ENCODE data around the gene SRSF7.
A peak's percentile ranks its signal among the peaks of the same experiment; 100 is the strongest.

The SRSF7 gene

DNA sequence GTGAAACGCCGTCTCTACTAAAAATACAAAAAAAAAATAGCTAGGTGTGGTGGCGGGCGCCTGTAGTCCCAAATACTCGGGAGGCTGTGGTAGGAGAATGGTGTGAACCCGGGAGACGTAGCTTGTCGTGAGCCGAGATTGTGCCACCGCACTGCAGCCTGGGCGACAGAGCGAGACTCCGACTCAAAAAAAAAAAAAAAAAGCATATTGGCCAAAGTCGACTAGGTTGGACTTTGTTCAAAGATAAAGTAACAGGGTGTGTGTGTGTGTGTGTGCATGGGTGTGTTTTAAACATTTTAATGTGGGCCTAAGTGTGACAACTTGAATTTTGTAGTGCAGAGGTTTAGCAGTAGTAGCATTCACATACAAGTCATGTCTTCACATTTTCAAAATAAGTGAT is 38.5 kb upstream of the SRSF7 start:
- no peak overlapping the region for H3K27ac ChIP-seq
- no peaks in the 10 kb centered on the region for H3K9me3 ChIP-seq (ENCODE audit: low read depth, low read length)
- TF ChIP-seq FOXP2 (optimal IDR thresholded peaks at IDR 0.05; ENCODE audit: control extremely low read depth, extremely low read length, insufficient read depth) (no peak), POLR2AphosphoS5 (IDR thresholded peaks at IDR 0.05; ENCODE audit: borderline replicate concordance, low read depth, low read length) (no peak)
- no peak overlapping the region for H3K9ac ChIP-seq (ENCODE audit: insufficient read length)
- no peak overlapping the region for H3K4me3 ChIP-seq
- no peak for DNase-seq (ENCODE audit: low read depth, low spot score)
- no peaks in the 10 kb centered on the region for H3K36me3 ChIP-seq (ENCODE audit: insufficient read depth, low read length)

DNA sequence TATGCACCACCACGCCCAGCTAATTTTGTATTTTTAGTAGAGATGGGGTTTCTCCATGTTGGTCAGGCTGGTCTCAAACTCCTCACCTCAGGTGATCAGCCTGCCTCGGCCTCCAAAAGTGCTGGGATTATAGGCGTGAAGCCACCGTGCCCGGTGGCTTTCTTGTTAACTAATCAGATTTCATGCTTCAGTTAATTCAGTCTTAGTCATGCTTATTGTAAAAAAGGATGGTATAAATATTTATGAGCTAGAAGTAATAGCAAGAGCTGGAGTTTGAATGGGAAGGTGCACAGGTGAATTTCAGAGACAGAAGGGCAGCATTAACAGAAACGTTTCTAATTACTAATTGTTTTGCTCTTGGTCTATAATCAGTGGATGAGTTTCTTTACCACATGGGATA is 37.1 kb upstream of the SRSF7 start:
- no peak overlapping the region for H3K9ac ChIP-seq (ENCODE audit: insufficient read length)
- H3K4me3 ChIP-seq: no peak overlapping the region
- H3K9me3 ChIP-seq (ENCODE audit: low read depth, low read length): no peaks in the 10 kb centered on the region
- no peak for TF ChIP-seq EZH2 (IDR thresholded peaks at IDR 0.05)
- no peak for TF ChIP-seq FOXP2 (optimal IDR thresholded peaks at IDR 0.05; ENCODE audit: control extremely low read depth, extremely low read length, insufficient read depth)
- no peak for TF ChIP-seq POLR2AphosphoS5 (IDR thresholded peaks at IDR 0.05; ENCODE audit: borderline replicate concordance, low read depth, low read length)
- no peak overlapping the region for H3K27ac ChIP-seq
- H3K36me3 ChIP-seq (ENCODE audit: insufficient read depth, low read length): no peaks in the 10 kb centered on the region
- no peak for DNase-seq (ENCODE audit: low read depth, low spot score)

DNA sequence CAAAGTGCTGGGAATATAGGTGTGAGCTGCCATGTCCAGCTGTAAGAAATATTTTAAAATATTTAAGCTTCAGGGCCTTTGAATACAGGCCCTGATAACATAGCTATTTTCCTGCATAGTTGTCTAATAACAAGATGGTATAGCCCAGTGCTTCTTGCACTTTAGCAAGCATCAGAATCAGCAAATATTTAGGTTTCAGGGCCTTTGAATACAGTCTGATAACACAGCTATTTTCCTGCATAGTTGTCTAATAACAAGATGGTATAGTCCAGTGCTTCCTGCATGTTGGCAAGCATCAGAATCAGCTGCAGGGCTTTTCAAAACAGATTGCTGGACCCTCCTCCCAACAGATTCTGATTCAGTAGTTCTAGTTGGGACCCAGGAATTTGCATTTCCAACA is 32.4 kb upstream of the SRSF7 start:
- no peak for DNase-seq (ENCODE audit: low read depth, low spot score)
- peak overlapping the region; percentile 55 for H3K27ac ChIP-seq
- H3K4me3 ChIP-seq: no peak overlapping the region
- peaks cover 17% of the 10 kb centered on the region for H3K36me3 ChIP-seq (ENCODE audit: insufficient read depth, low read length)
- TF ChIP-seq POLR2AphosphoS5 (IDR thresholded peaks at IDR 0.05; ENCODE audit: borderline replicate concordance, low read depth, low read length) (no peak), FOXP2 (optimal IDR thresholded peaks at IDR 0.05; ENCODE audit: control extremely low read depth, extremely low read length, insufficient read depth) (no peak), EZH2 (IDR thresholded peaks at IDR 0.05) (no peak)
- H3K9ac ChIP-seq (ENCODE audit: insufficient read length): no peak overlapping the region
- no peaks in the 10 kb centered on the region for H3K9me3 ChIP-seq (ENCODE audit: low read depth, low read length)

DNA sequence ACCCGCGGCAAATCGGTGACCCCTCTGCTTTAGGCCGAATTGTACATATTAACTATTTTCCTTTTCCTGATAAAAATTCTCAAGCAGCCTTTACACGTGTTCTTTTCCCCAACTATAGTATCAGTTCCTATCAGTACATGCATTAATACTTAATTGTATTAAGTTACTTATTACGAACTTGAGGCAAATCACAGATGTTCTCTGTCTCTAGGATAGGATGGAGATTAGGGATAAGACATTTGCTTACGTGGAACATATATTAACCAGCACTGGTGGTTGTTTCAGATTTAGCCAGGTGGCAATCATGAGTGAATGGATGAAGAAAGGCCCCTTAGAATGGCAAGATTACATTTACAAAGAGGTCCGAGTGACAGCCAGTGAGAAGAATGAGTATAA is 27.5 kb upstream of the SRSF7 start:
- no peak overlapping the region for H3K27ac ChIP-seq
- no peaks in the 10 kb centered on the region for H3K9me3 ChIP-seq (ENCODE audit: low read depth, low read length)
- peaks cover 17% of the 10 kb centered on the region for H3K36me3 ChIP-seq (ENCODE audit: insufficient read depth, low read length)
- peak overlapping the region; percentile 87 for H3K9ac ChIP-seq (ENCODE audit: insufficient read length)
- no peak for DNase-seq (ENCODE audit: low read depth, low spot score)
- H3K4me3 ChIP-seq: peak overlapping the region; percentile 89
- TF ChIP-seq EZH2 (IDR thresholded peaks at IDR 0.05): no peak
- TF ChIP-seq POLR2AphosphoS5 (IDR thresholded peaks at IDR 0.05; ENCODE audit: borderline replicate concordance, low read depth, low read length): no peak
- TF ChIP-seq FOXP2 (optimal IDR thresholded peaks at IDR 0.05; ENCODE audit: control extremely low read depth, extremely low read length, insufficient read depth): no peak

- Histone ChIP-seq H3K27ac (peak overlapping the region; percentile 73), H3K36me3 (ENCODE audit: insufficient read depth, low read length) (peaks cover 10% of the 10 kb centered on the region), H3K9me3 (ENCODE audit: low read depth, low read length) (no peaks in the 10 kb centered on the region), H3K9ac (ENCODE audit: insufficient read length) (peak overlapping the region; percentile 8), H3K4me3 (peak overlapping the region; percentile 38; the same call in 1 of the 2 replicates)
- DNase-seq (ENCODE audit: low read depth, low spot score): no peak
- TF ChIP-seq FOXP2 (optimal IDR thresholded peaks at IDR 0.05; ENCODE audit: control extremely low read depth, extremely low read length, insufficient read depth) (no peak), POLR2AphosphoS5 (IDR thresholded peaks at IDR 0.05; ENCODE audit: borderline replicate concordance, low read depth, low read length) (no peak), EZH2 (IDR thresholded peaks at IDR 0.05) (no peak)
Observed at GRCh38 chr2:38776531-38776930, 25.4 kb upstream of the SRSF7 start.

GRCh38 chr2:38775921-38776225 is 24.7 kb upstream of the SRSF7 start:
- TF ChIP-seq FOXP2 (optimal IDR thresholded peaks at IDR 0.05; ENCODE audit: control extremely low read depth, extremely low read length, insufficient read depth): no peak
- TF ChIP-seq POLR2AphosphoS5 (IDR thresholded peaks at IDR 0.05; ENCODE audit: borderline replicate concordance, low read depth, low read length): no peak
- TF ChIP-seq EZH2 (IDR thresholded peaks at IDR 0.05): no peak
- H3K9me3 ChIP-seq (ENCODE audit: low read depth, low read length): no peaks in the 10 kb centered on the region
- peak overlapping the region; percentile 73 for H3K27ac ChIP-seq
- H3K9ac ChIP-seq (ENCODE audit: insufficient read length): peak overlapping the region; percentile 8
- peak overlapping the region; percentile 38 for H3K4me3 ChIP-seq
- no peak for DNase-seq (ENCODE audit: low read depth, low spot score)
- peaks cover 4% of the 10 kb centered on the region; the same call in 1 of the 2 replicates for H3K36me3 ChIP-seq (ENCODE audit: insufficient read depth, low read length)

GRCh38 chr2:38775097-38775920 is 24.1 kb upstream of the SRSF7 start:
- DNase-seq (ENCODE audit: low read depth, low spot score): no peak
- H3K36me3 ChIP-seq (ENCODE audit: insufficient read depth, low read length): peaks cover 2% of the 10 kb centered on the region; the same call in 1 of the 2 replicates
- H3K9me3 ChIP-seq (ENCODE audit: low read depth, low read length): no peaks in the 10 kb centered on the region
- no peak overlapping the region for H3K4me3 ChIP-seq
- TF ChIP-seq EZH2 (IDR thresholded peaks at IDR 0.05): no peak
- TF ChIP-seq POLR2AphosphoS5 (IDR thresholded peaks at IDR 0.05; ENCODE audit: borderline replicate concordance, low read depth, low read length): no peak
- TF ChIP-seq FOXP2 (optimal IDR thresholded peaks at IDR 0.05; ENCODE audit: control extremely low read depth, extremely low read length, insufficient read depth): no peak
- peak overlapping the region; percentile 73 for H3K27ac ChIP-seq
- no peak overlapping the region for H3K9ac ChIP-seq (ENCODE audit: insufficient read length)

DNA sequence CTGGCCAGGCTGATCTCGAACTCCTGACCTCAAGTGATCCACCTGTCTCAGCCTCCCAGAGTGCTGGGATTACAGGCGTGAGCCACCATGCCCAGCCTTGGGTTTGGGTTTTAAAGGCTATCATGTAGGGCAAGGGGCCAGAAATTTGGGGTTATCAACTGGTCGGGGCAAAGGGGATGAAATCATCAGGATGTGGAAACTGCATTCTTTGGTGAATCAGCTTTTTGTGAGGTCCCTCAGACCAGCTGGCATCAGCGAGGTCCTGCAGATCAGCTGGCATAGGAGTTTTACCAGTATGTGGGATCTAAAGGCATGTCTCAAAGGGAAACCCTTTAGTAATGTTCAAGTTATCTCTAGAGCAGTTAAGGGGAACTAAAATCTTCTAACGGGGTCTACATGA is 20.5 kb upstream of the SRSF7 start:
- no peak for TF ChIP-seq POLR2AphosphoS5 (IDR thresholded peaks at IDR 0.05; ENCODE audit: borderline replicate concordance, low read depth, low read length)
- no peak for TF ChIP-seq EZH2 (IDR thresholded peaks at IDR 0.05)
- TF ChIP-seq FOXP2 (optimal IDR thresholded peaks at IDR 0.05; ENCODE audit: control extremely low read depth, extremely low read length, insufficient read depth): no peak
- no peak for DNase-seq (ENCODE audit: low read depth, low spot score)

More for the DNA sequence above, 20.5 kb upstream of the SRSF7 start:
- H3K4me3 ChIP-seq: peak overlapping the region; percentile 39; the same call in 1 of the 2 replicates
- H3K27ac ChIP-seq: peak overlapping the region; percentile 97
- no peaks in the 10 kb centered on the region for H3K9me3 ChIP-seq (ENCODE audit: low read depth, low read length)
- peak overlapping the region; percentile 57 for H3K9ac ChIP-seq (ENCODE audit: insufficient read length)
- no peaks in the 10 kb centered on the region for H3K36me3 ChIP-seq (ENCODE audit: insufficient read depth, low read length)
